MCF 10A (cell line): Measurements from ENCODE around the gene MVK. TPM values are rescaled to one million over a fixed set of nuclear protein-coding genes. Genes with fewer than 3 reads are reported as not detected.

ENCODE experiments used
- BruUV-seq: library from RNA; stranded (reverse); fragments of 400-500 nt; replicated peaks from 2 replicates; lab custom pipeline; 2021; lab: Mats Ljungman, UMichigan
- CTCF ChIA-PET: fragments of 300-600 bp; sonication (Branson Sonifier 250); formaldehyde crosslinking; extraction: SDS; loops from one replicate; lab custom pipeline; 2021; ENCODE audit warnings: antibody characterized with exemption, inconsistent platforms; lab: Yijun Ruan, JAX
- POLR2A ChIA-PET: fragments of 300-600, 350-650 bp; sonication (Branson Sonifier 250); formaldehyde crosslinking; extraction: SDS; loops from one replicate; lab custom pipeline; 2020; ENCODE audit warnings: antibody characterized with exemption, inconsistent platforms; lab: Yijun Ruan, JAX
- DNase-seq: peaks from one replicate; pipeline ENCODE4 v3.0.0-alpha.2; 2018; ENCODE audit not compliant: unreplicated experiment
- H3K27ac Mint-ChIP-seq: one replicate; pipeline ENCODE4 v1.8.0; 2022; ENCODE audit warnings: mild to moderate bottlenecking, low read depth, mixed read lengths; ENCODE audit not compliant: unreplicated experiment
- H3K27me3 Mint-ChIP-seq: one replicate; pipeline ENCODE4 v1.8.0; 2022; ENCODE audit warnings: mixed read lengths; ENCODE audit not compliant: insufficient read depth, unreplicated experiment
- H3K36me3 Mint-ChIP-seq: one replicate; pipeline ENCODE4 v1.8.0; 2022; ENCODE audit warnings: mild to moderate bottlenecking, moderate library complexity, mixed read lengths; ENCODE audit not compliant: insufficient read depth, unreplicated experiment
- H3K4me1 Mint-ChIP-seq: one replicate; pipeline ENCODE4 v1.8.0; 2022; ENCODE audit warnings: mixed read lengths; ENCODE audit not compliant: insufficient read depth, unreplicated experiment
- H3K4me3 Mint-ChIP-seq: one replicate; pipeline ENCODE4 v1.8.0; 2022; ENCODE audit warnings: mild to moderate bottlenecking, moderate library complexity, mixed read lengths; ENCODE audit not compliant: unreplicated experiment
- H3K9me3 Mint-ChIP-seq: one replicate; pipeline ENCODE4 v1.8.0; 2022; ENCODE audit warnings: mixed read lengths; ENCODE audit not compliant: unreplicated experiment
- intact Hi-C: fragments of 100-400 bp; cut with micrococcal nuclease; formaldehyde crosslinking; loops from 2 replicates; pipeline ENCODE4 v1.14.1; 2022
- total RNA-seq: library from RNA; stranded (reverse); gene quantifications from 2 replicates; pipeline ENCODE4 v1.2.3, GENCODE V29; 2022
- TF ChIP-seq, protein P1 (sequence below): fragments of 200-600 bp; IDR thresholded peaks from one replicate; pipeline ENCODE4 v1.8.0; 2022; ENCODE audit warnings: antibody characterized with exemption, mild to moderate bottlenecking; ENCODE audit not compliant: unreplicated experiment

The MVK gene
- total RNA-seq, 1 experiment from 2014 or later, result 17.1 TPM

DNA sequence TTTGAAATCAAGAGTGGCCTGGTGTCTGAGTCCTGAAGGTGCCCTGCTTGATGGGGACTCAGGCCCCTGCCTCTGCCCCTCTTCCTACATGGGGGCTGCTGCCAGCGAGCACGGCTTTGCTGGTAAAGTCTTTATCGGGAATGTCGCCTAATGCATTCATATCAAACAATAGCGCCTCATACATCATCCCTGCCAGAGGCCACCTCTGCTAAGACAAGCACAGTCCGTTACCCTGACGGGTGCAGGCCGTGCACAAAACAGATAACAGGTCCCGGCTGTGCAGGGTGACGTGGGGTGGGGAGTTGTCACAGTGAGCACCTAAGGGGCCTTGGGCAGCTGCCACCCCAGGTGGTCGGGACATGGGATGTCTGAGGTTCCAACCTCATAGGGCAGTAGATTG is 71.6 kb downstream of the MVK start:
- H3K27ac Mint-ChIP-seq, result no peak overlapping the region
- BruUV-seq, result no TSS peak
- intact Hi-C loops, result no loop called here
- DNase-seq, result no peak
- POLR2A ChIA-PET, result no interaction called here
- H3K9me3 Mint-ChIP-seq, result no peaks in the 10 kb centered on the region
- CTCF ChIA-PET, result no interaction called here
- no peaks in the 10 kb centered on the region for H3K36me3 Mint-ChIP-seq
- no peak overlapping the region for H3K4me3 Mint-ChIP-seq
- H3K4me1 Mint-ChIP-seq, result no peaks in the 10 kb centered on the region
- H3K27me3 Mint-ChIP-seq, result peaks cover 34% of the 10 kb centered on the region
- TF ChIP-seq, protein P1, sequence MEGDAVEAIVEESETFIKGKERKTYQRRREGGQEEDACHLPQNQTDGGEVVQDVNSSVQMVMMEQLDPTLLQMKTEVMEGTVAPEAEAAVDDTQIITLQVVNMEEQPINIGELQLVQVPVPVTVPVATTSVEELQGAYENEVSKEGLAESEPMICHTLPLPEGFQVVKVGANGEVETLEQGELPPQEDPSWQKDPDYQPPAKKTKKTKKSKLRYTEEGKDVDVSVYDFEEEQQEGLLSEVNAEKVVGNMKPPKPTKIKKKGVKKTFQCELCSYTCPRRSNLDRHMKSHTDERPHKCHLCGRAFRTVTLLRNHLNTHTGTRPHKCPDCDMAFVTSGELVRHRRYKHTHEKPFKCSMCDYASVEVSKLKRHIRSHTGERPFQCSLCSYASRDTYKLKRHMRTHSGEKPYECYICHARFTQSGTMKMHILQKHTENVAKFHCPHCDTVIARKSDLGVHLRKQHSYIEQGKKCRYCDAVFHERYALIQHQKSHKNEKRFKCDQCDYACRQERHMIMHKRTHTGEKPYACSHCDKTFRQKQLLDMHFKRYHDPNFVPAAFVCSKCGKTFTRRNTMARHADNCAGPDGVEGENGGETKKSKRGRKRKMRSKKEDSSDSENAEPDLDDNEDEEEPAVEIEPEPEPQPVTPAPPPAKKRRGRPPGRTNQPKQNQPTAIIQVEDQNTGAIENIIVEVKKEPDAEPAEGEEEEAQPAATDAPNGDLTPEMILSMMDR, result no peak

DNA sequence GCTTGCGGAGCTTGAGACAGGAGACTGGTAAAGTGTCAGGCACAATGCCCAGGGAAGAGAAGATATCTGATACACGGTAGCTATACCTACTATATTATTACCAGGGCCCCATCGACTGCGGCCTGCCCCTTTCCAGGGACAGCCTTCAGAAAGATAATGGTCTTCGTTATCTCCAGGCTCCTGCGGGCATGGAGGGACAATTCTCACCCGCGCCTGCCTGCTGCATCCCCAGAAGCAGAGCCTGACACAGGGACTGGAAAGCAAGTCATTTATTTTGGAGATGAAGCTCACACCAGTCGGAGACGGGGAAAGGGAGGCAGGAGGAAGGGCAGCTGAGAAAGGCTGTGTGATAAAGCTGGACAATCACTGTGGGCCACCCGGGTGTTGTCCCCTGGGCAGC is 72.1 kb downstream of the MVK start:
- Mint-ChIP-seq H3K9me3 (no peaks in the 10 kb centered on the region), H3K27ac (no peak overlapping the region), H3K4me3 (no peak overlapping the region), H3K36me3 (no peaks in the 10 kb centered on the region), H3K27me3 (peaks cover 31% of the 10 kb centered on the region), H3K4me1 (no peaks in the 10 kb centered on the region)
- DNase-seq, result no peak
- TF ChIP-seq, protein P1, result no peak
- POLR2A ChIA-PET, result no interaction called here
- CTCF ChIA-PET, result no interaction called here
- intact Hi-C loops, result no loop called here
- BruUV-seq, result no TSS peak

Other genes with a start within 250 kb of the MVK start
- gene MYO1H, start 225.9 kb upstream of the MVK start, total RNA-seq, result not detected in 2 replicates
- gene KCTD10, start 96.5 kb upstream of the MVK start, total RNA-seq, result 44.9 and 45.7 TPM in 2 replicates
- 38.6 and 40.0 TPM in 2 replicates for gene UBE3B, start 96.2 kb upstream of the MVK start, total RNA-seq
- gene MMAB, start 290 bp upstream of the MVK start, total RNA-seq, result 36.0 and 59.2 TPM in 2 replicates
- gene FAM222A, start 140.0 kb downstream of the MVK start, total RNA-seq, result 0.19 and 0.29 TPM in 2 replicates